ENCODE measurements around the gene ZDHHC18.
A peak's percentile ranks its signal among the peaks of the same experiment; 100 is the strongest.

Gene ZDHHC18

GRCh38 chr1:26787381-26787705 lies 39.1 kb upstream of the ZDHHC18 start:
- no peak for TF ChIP-seq CTCF (IDR thresholded peaks at IDR 0.05; ENCODE audit: low read depth, low read length)
- DNase-seq, result no peak
- peaks cover 12% of the 10 kb centered on the region for H3K36me3 ChIP-seq
- peak overlapping the region; percentile 98 for H3K27ac ChIP-seq
- no peaks in the 10 kb centered on the region for H3K27me3 ChIP-seq (ENCODE audit: insufficient read depth, low read depth, severe bottlenecking)
- no peaks in the 10 kb centered on the region for H3K9me3 ChIP-seq (ENCODE audit: severe bottlenecking)
- H3K4me3 ChIP-seq (ENCODE audit: low read depth, low read length), result peak overlapping the region; percentile 93

- H3K27ac ChIP-seq, result peak within 1 kb of the TSS; percentile 98
- peak within 1 kb of the TSS; percentile 93 for H3K4me3 ChIP-seq (ENCODE audit: low read depth, low read length)
- no peaks in the 10 kb centered on the region for H3K27me3 ChIP-seq (ENCODE audit: insufficient read depth, low read depth, severe bottlenecking)
- no peak for TF ChIP-seq CTCF (IDR thresholded peaks at IDR 0.05; ENCODE audit: low read depth, low read length)
- peaks cover 6% of the 10 kb centered on the region for H3K36me3 ChIP-seq
- H3K9me3 ChIP-seq (ENCODE audit: severe bottlenecking), result no peaks in the 10 kb centered on the region
- DNase-seq, result peak; percentile 88
Observed at GRCh38 chr1:26787706-26788514, 38.6 kb upstream of the ZDHHC18 start, which contains the start of gene PIGV. PIGV (plus strand) TSS chr1:26787950; CDS start chr1:26790816, 2,866 bp downstream.

GRCh38 chr1:26788515-26788785 lies 38.0 kb upstream of the ZDHHC18 start:
- no peak for DNase-seq
- H3K27me3 ChIP-seq (ENCODE audit: insufficient read depth, low read depth, severe bottlenecking), result no peaks in the 10 kb centered on the region
- H3K27ac ChIP-seq, result peak overlapping the region; percentile 98
- no peak for TF ChIP-seq CTCF (IDR thresholded peaks at IDR 0.05; ENCODE audit: low read depth, low read length)
- no peaks in the 10 kb centered on the region for H3K9me3 ChIP-seq (ENCODE audit: severe bottlenecking)
- H3K4me3 ChIP-seq (ENCODE audit: low read depth, low read length), result peak overlapping the region; percentile 93
- peaks cover under 1% of the 10 kb centered on the region; the same call in 1 of the 2 replicates for H3K36me3 ChIP-seq

GRCh38 chr1:26788836-26789611 lies 37.5 kb upstream of the ZDHHC18 start:
- Histone ChIP-seq H3K9me3 (ENCODE audit: severe bottlenecking) (no peaks in the 10 kb centered on the region), H3K36me3 (no peaks in the 10 kb centered on the region), H3K27ac (peak overlapping the region; percentile 98), H3K27me3 (ENCODE audit: insufficient read depth, low read depth, severe bottlenecking) (no peaks in the 10 kb centered on the region), H3K4me3 (ENCODE audit: low read depth, low read length) (peak overlapping the region; percentile 93)
- DNase-seq, result peak; percentile 79
- peak; percentile 85 for TF ChIP-seq CTCF (IDR thresholded peaks at IDR 0.05; ENCODE audit: low read depth, low read length)

GRCh38 chr1:26789612-26789865 lies 36.9 kb upstream of the ZDHHC18 start:
- no peak for TF ChIP-seq CTCF (IDR thresholded peaks at IDR 0.05; ENCODE audit: low read depth, low read length)
- Histone ChIP-seq H3K27ac (no peak overlapping the region), H3K27me3 (ENCODE audit: insufficient read depth, low read depth, severe bottlenecking) (no peaks in the 10 kb centered on the region), H3K9me3 (ENCODE audit: severe bottlenecking) (no peaks in the 10 kb centered on the region), H3K4me3 (ENCODE audit: low read depth, low read length) (no peak overlapping the region), H3K36me3 (no peaks in the 10 kb centered on the region)
- no peak for DNase-seq
